ENCODE data around the gene BICD1.
"Not testable (repeated sequence)": the region's sequence is repeated elsewhere in the genome, so short reads cannot be mapped to it uniquely, and the experiment has no call there.

BICD1 gene

DNA sequence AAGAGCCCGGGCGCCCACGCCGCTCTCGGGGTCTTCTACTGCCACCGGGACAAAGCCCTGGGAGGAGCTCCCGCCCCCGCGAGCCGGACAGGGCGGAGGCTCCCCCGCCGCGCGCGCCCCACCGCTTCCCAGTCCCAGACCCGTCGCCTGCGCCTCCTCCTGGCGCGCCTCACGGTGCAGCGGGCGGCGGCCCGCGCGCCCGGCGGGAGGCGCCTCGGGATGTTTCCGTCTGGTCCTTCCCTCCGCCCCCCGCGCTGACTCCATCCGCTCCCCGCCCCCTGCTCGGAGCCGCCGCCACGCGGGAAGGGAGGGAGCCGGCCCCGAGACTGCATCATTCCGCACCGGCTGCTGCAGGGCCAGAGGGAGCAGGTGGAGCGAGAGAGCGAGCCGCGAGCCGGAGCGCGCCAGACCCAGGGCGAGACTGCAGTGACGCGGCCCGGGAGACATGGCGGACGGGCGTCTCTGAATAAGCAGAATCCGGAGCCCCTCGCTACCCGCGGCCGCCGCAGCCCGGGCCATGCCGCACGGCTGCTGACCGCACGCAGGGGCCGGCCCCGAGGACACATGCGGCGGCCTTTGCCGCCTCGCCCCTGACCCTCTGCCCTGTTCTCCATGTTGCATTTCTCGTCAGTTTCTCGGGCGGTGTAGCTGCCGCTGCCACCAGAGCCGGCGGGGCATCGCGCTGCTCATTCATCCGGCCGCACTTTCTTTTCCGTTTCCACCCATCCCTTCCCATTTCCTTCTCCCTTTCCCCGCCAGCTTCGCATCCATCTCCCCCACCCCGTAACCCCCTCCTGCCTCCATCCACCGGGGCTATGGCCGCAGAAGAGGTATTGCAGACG is at the start of gene BICD1:
Gene BICD1 (plus strand): TSS at position 331 of the 842 bp plus-strand sequence. CDS start 485 bp downstream, at position 816.
- peak; percentile 95 for DNase-seq (ENCODE audit: low spot score)

DNA sequence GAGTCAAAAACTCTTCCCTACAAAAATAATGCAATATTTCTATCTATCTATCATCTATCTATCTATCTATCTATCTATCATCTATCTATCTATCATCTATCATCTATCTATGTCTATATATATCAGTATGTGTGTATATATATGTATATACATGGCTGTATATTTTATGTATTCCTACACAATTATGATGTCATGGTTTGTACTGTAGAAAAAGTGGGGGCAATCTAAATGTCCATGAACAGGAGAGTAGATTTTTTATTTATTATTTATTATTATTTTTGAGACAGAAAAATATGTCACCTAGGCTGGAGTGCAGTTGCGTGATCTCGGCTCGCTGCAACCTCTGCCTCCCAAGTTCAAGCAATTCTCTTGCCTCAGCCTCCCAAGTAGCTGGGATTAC is 45.6 kb upstream of the BICD1 start:
- no peak for DNase-seq (ENCODE audit: low spot score)

DNA sequence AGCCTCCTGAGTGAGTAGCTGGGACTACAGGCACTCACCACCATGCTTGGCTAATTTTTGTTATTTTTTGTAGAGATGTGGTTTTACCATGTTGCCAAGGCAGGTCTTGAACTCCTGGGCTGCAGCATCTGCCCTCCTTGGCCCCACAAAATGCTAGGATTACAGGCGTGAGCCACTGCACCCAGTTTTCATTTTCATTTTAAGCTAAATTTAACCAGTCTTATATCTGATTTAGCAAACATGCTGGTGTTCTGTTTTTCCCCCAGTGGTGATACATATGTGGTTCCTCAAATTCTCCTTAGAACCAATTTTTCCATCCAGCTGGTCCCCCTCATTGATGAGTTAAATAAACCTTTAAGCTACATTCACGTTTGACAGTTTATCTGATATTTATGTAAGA is 43.8 kb upstream of the BICD1 start:
- DNase-seq (ENCODE audit: low spot score): no peak

DNA sequence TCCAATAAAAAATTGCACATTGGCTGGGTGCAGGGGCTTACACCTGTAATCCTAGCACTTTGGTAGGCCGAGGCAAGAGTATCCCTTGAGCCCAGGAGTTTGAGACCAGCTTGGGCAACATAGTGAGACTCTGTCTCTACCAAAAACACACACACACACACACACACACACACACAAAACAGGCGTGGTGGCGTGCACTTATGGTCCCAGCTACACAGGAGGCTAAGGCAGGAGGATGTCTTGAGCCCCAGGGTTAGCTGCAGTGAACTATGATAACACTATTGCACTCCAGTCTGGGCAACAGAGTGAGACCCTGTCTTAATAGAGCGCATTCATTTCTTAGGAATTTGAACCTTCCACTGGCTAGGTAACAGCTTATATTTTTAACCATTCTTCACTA is 42.9 kb upstream of the BICD1 start:
- DNase-seq (ENCODE audit: low spot score): no peak

DNA sequence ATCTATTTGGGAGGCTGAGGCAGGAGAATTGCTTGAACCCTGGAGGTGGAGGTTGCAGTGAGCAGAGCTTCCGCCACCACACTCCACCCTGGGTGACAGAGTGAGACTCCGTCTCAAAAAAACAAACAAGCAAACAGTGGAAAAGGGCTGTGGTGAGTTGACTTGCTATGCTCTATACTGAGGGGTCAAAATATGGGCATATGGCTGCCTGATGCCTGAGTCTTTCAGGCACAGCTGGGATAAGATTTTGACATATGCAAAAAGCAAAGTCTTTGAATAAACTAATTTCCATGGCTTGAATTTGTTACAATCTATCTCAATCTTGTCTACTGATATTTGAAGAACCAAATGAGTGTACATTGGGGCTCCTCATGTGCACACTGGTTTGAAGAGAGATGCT is 40.4 kb upstream of the BICD1 start:
- no peak for DNase-seq (ENCODE audit: low spot score)

DNA sequence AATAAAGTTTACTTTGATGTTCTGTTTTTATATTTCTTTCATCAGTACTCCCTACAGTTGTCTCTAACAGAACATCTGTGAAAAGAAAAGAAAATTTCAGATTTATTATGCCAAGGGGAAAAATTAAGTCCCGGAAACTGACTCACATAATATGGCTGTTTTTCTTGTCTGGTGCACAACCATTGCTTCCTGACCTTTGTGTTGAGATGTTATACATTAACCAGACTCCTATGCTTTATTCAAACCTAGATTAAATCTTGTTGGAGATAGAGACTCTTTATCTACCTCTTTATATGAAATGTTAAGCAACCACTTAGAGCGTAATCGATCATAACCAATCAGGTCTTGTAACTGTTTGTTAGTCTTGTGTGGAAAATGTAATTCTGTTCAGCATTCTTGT is 37.6 kb upstream of the BICD1 start:
- DNase-seq (ENCODE audit: low spot score): no peak

DNA sequence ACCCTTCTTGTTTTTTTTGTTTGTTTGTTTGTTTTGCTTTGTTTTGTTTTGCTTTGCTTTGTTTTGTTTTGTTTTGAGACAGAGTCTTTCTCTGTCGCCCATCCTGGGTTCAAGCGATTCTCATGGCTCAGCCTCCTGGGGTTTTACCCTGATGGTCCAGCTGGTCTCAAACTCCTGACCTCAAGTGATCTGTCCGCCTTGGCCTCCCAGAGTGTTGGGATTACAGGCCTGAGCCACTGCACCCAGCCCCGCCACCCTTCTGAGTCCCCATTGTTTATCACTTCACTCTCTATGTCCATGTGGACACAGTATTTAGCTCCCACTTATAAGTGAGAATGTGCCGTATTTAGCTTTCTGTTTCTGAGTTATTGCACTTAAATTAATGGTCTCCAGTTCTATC is 36.9 kb upstream of the BICD1 start:
- no peak for DNase-seq (ENCODE audit: low spot score)

DNA sequence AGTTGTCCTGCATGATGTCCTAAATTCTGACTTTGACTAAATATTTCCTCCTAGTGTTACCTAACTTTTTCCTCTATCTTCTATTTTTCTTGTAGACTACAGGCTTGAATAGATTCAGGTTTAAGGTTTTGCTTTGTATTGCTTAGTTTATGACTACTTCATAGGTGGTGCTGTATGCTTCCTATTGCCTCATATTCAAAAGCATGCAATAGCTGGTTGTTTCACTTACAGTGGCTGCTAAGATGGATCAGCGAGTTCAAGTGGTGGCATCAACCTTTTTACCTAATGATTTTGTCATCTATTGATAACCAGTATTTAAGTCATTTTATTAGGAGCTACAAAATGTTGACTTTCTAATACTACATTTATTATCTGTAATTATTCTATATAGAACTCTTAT is 36.3 kb upstream of the BICD1 start:
- no peak for DNase-seq (ENCODE audit: low spot score)

DNA sequence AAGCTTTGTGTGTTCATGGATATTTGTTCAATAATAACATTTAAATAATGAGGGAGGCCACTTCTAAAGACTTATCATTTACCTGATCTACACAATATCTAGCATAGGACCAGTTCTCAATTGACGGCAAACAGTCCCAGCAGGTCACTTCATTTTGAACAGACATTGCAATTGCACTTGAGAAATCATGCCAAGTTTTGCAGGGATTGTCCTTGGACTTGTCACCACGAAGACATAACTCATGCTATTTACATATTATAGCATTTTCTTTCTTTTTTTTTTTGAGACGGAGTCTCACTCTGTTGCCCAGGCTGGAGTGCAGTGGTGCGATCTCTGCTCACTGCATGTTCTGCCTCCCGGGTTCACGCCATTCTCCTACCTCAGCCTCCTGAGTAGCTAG is 34.5 kb upstream of the BICD1 start:
- DNase-seq (ENCODE audit: low spot score): no peak

DNA sequence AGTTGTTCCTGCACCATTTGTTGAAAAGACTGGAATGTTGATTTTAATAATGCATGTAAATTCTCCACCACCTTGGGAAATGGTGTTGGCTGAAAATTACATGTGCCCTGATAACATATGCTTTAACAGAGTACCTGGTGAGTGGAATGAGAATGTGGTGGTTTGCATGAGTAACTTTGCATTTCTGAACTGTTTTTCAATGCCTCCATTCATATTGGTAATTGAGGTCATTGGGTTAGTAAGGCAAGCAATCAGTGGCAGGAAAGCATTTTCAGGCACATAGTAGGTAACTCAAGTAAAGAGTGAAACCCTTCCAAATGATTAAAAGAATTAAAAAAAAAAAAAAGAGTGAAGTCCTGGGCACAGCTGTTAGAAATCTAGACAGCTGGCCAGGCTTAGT is 32.2 kb upstream of the BICD1 start:
- no peak for DNase-seq (ENCODE audit: low spot score)

DNA sequence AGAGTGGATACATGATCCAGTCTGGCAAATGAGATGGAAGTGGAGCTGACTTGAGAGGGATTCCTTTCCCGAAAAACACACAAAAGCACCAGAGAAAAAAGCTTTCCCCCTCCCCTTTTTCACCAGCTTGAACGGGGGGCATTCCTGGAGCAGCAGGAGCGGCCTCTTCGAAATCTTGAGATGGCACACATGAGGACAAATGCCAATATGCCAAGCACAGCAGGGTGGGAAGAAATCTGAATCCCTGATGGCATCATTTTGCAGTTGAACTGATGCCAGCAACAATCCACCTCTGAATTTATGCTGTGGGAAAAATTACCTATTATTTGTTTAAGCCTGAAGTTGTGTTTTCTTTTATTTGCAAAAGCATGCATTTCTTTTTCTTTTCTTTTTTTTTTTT is 29.7 kb upstream of the BICD1 start:
- DNase-seq (ENCODE audit: low spot score): no peak

DNA sequence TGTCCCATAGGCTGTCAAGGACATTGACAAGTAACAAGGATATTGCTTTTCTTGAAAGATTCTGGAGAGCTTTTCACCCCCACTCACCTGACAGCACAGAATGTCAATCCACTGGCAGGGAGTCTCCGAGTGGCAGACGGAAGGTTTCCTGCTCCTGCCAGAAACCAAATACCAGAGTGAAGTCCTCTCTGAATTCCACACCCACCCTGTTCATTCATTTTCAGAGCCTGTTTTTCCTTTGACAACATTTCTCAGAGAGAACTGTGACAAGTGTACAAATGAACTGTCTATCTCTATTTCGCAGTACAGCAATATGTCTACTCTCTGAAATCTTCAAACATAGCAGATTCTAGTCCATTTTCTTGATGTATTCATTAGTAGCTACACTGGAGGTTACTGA is 26.2 kb upstream of the BICD1 start:
- no peak for DNase-seq (ENCODE audit: low spot score)

DNA sequence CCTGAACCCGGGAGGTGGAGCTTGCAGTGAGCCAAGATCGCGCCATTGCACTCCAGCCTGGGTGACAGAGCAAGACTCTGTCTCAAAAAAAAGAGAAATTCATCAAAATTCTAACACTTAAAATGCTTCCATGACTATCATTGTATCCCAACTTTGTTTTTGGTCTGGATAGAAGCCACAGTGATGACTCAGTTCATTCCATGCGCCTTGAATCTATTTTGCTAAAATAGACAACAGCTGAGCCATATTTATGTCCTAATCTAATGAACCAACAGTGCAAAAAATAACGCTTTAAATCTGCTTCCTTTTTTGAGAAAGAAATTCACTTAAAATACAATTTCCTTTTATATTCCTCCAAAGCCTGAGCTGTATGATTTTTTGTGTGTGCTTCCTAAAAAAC is 23.2 kb upstream of the BICD1 start:
- no peak for DNase-seq (ENCODE audit: low spot score)

DNA sequence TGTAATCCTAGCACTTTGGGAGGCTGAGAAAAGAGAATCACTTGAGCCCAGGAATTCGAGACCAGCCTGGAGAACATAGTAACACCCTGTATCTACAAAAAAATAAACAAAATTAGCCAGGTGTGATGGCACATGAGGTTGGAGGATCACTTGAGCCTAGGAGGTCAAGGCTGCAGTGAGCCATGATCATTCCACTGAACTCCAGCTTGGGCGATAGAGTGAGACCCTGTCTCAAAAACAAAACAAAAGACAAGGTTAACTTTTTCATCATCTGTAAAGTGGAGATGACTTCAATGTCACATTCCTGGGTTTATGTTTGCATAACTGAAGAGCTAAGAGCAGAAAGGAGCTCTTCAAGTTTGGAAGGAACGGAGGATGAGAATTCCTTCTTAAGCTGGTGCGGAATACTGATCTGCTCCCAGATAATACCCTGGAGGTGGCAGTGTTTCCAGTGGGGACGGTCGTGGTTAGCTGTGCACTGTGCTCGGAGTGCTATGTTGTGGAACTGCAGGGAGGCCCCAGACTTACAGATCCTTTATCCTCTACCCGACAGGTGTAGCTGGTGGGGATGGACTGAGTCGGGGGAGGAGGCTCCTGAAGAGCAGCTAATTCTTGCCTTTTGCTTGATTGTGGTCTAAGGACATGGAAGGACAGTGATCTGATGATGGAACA is 22.5 kb upstream of the BICD1 start:
- no peak for DNase-seq (ENCODE audit: low spot score)

DNA sequence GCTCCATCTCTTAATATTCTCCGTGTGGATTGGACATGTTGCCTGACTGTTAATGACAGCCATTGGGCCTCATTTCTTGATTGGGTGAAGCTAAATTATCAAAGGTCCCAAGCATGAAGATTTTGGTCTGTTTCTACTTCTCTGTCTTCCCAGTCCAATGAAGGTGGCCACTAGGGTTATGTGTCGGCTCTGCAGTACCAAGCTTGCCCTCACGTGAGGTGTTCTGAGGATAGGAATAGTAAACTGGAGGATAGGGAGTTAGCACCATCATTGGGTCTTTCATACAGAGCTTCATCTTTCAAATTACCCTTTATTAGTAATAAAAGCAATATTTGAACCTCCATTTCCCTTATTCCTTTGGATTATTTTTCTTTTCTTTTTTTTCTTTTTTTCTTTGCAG is 21.9 kb upstream of the BICD1 start:
- DNase-seq (ENCODE audit: low spot score): no peak

DNA sequence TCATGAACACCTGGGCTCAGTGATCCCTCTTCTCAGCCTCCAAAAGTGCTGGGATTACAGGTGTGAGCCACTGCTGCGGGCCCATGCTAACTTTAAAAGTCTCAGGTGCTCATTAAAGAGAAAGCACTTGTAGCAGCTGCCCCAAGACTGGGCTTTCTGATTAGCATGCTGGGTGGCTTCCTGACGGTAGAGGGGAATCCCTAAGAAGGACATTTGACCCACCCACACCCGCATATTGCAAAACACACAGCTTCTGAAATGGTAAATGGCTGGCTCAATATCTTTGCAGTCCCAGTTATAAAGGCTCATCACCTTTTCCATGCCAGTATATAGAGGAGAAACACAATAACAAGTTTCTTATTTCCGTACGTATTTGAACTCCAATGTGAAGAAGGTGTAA is 19.3 kb upstream of the BICD1 start:
- DNase-seq (ENCODE audit: low spot score): no peak

DNA sequence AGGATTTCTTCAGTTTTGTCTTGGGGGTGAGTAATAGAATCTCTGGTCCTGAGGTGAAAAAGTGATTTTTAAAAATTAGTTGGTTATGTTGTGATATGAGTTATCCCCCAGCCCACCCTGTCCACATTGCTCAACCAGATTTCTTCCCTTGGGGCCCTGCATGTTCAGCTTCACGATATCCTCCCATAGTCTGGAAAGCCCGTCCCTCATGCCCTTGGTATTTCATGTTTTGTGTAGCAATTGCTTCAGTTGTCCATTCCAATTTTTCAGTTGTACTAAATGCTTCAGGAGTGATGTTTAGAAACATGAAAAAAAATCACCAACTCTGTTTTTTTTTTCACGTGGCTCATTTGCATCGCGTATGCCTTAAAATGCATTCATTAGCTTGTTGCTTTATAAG is 17.5 kb upstream of the BICD1 start:
- DNase-seq (ENCODE audit: low spot score): no peak

DNA sequence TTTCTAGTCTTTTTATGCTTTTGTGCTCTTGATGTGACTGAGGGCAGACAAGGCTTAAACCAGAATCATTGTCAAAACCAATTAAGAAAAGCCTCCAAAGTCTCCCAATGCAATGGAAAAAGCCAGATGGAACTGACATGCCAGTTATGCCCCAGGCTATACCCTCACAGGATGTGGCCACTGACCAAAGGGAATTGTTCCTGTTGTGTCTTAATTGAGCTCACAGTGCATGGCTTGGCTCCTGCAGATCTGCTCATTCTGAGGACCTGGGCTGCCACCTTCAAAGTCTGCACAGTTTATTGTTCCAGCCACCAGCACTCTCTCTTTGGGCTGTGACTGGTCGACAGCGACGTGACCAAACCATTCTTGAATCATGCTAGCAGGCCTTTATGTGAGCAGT is 17.1 kb upstream of the BICD1 start:
- no peak for DNase-seq (ENCODE audit: low spot score)

DNA sequence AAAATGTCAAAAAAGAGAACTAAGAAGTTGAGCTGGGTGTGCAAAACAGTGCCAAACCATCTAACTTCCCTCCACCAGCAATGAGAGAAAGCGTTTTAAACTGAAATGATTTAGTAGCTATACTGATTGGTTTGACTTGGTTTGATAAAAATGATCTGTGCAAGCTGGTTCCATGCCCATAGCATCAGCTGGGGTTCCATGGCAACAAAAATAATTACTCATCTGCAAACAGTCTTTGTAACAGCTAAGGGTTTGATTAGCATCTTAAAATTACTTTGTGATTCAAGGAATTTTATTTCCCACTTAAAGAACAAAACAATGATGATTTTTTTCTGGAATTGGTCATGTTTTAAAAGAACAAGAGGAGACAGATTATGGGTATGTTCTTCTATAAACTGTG is 15.0 kb upstream of the BICD1 start:
- no peak for DNase-seq (ENCODE audit: low spot score)

DNA sequence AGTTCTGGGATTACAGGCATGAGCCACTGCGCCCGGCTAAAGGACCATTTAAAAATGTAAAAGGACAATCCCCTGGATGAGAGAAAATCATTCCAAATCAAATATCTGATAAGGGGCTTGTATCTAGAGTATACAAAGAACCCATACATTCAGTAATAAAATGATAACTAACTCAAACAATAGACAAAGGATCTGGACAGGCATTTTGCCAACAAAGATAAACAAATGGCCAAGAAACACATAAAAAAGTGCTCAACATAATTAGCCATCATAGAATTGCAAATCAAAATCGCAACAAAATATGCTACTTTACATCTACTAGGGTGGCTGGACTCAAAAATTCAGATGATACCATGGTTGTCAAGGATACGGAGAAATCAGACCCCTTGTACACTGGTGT is 8.5 kb upstream of the BICD1 start:
- no peak for DNase-seq (ENCODE audit: low spot score)

DNA sequence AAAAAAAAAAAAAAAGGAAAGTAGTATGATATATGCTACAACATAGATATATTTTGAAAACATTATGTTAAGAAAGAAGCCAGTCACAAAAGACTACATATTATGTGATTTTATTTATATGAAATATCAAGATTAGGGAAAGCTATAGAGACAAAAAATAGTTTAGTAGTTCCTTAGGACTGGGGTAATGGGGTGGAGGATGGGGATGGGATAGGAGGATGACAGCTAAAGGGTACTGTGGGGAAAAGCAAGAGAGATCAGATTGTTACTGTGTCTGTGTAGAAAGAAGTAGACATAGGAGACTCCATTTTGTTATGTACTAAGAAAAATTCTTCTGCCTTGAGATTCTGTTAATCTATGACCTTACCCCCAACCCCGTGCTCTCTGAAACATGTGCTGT is 7.4 kb upstream of the BICD1 start:
- not testable (repeated sequence) for DNase-seq (ENCODE audit: low spot score)

DNA sequence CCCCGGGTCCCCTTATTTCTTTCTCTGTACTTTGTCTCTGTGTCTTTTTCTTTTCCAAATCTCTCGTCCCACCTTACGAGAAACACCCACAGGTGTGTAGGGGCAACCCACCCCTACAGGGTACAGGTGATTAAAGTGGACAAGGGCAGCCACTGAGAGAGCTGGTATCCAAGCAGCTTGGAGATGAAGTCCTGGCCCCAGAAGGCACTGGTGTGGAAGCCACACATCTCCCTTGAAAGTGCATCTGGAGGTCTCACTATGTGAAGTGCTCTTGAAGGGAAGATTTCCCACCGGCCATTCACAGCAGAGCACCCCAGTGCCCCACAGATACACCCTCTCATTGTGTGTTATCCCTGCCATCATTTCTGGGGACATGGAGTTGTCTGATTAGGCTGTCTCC is 6.3 kb upstream of the BICD1 start:
- DNase-seq (ENCODE audit: low spot score): no peak

DNA sequence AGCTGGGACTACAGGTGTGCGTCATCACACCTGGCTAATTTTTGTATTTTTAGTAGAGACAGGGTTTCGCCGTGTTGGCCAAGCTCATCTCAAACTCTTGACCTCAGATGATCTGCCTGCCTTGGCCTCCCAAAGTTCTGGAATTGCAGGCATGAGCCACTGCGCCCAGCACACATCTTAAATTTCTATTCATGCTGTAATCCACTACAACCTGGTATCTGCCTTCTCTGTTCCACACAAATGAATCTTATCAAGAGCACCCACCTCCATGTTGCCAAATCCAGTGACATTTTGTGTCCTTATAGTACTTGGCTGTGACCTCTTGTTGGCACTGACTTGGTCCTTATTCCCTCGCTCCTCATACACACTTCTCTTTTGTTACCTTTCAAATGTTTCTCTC is 5.8 kb upstream of the BICD1 start:
- no peak for DNase-seq (ENCODE audit: low spot score)

DNA sequence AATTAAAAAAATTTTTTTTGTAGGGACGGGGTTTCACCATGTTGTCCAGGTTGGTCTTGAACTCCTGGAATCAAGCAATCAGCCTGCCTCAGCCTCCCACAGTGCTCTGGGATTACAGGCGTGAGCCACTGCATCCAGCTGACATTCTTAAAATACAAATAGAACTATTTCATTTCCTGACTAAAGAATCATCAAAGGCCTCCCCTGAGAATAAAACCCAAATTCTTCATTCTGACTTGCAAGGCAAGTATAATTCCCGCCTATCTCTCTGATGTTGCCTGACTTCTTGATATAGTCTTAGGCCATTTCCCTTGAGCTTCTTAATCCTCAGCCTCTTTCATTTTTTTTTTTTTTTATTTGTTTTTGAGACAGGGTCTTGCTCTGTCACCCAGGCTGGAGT is 4.4 kb upstream of the BICD1 start:
- DNase-seq (ENCODE audit: low spot score): no peak
